Progenitor cell of endocrine pancreas (in vitro differentiated cells): ENCODE data around the gene DPCD. TPM values are rescaled to one million over a fixed set of nuclear protein-coding genes. Genes with fewer than 3 reads are reported as not detected.

ENCODE experiments used
- DNase-seq: peaks from one replicate; pipeline ENCODE4 v3.0.0; 2021; ENCODE audit warnings: low spot score; ENCODE audit not compliant: unreplicated experiment
- H3K27ac Mint-ChIP-seq: 2 replicates; pipeline ENCODE4 v1.8.0; 2021; ENCODE audit warnings: mild to moderate bottlenecking, moderate library complexity, mixed read lengths
- H3K27me3 Mint-ChIP-seq: 2 replicates; pipeline ENCODE4 v1.8.0; 2021; ENCODE audit warnings: mixed read lengths
- H3K36me3 Mint-ChIP-seq: 2 replicates; pipeline ENCODE4 v1.8.0; 2022; ENCODE audit warnings: mixed read lengths; ENCODE audit not compliant: insufficient read depth
- H3K4me1 Mint-ChIP-seq: 2 replicates; pipeline ENCODE4 v1.8.0; 2021; ENCODE audit warnings: low read depth, mixed read lengths
- H3K4me3 Mint-ChIP-seq: 2 replicates; pipeline ENCODE4 v1.8.0; 2021; ENCODE audit warnings: low read depth, mild to moderate bottlenecking, moderate library complexity, mixed read lengths
- H3K9me3 Mint-ChIP-seq: 2 replicates; pipeline ENCODE4 v1.8.0; 2021; ENCODE audit warnings: low read depth, mixed read lengths
- total RNA-seq: library from RNA; stranded (reverse); gene quantifications from 2 replicates; pipeline ENCODE4 v1.2.1, GENCODE V29; 2021
- TF ChIP-seq, protein P1 (sequence below): fragments of 200-600 bp; sonication (generic); IDR thresholded peaks from one replicate; pipeline ENCODE4 v1.5.0; 2021; ENCODE audit warnings: antibody characterized with exemption, mild to moderate bottlenecking; ENCODE audit not compliant: unreplicated experiment

Gene DPCD
- total RNA-seq, 1 donor from 2014 or later = 27.4 TPM

DNA sequence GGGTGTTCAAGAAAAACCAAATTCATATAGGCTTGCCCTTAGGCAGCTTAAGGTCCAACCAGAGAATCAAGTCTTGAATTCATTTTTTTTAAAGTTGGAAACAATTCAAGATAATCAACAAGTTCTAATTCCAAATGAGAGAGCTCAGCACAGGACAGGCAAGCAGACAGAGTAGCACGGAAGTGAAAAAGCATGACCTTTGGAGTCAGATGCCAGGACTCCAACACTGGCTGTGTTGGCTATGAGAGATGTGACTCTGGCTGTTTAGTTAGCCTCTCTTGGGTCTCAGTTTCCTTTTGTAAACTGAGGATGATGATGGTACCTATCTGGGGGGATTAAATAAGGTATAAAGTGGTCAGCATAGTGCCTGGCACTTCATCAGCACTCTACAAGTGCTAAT is 57.5 kb downstream of the DPCD start:
- no peak for DNase-seq
- Mint-ChIP-seq H3K9me3 (no peaks in the 10 kb centered on the region), H3K4me3 (no peak overlapping the region), H3K36me3 (peaks cover 1% of the 10 kb centered on the region), H3K4me1 (no peaks in the 10 kb centered on the region), H3K27me3 (no peaks in the 10 kb centered on the region), H3K27ac (no peak overlapping the region)
- TF ChIP-seq, protein P1, sequence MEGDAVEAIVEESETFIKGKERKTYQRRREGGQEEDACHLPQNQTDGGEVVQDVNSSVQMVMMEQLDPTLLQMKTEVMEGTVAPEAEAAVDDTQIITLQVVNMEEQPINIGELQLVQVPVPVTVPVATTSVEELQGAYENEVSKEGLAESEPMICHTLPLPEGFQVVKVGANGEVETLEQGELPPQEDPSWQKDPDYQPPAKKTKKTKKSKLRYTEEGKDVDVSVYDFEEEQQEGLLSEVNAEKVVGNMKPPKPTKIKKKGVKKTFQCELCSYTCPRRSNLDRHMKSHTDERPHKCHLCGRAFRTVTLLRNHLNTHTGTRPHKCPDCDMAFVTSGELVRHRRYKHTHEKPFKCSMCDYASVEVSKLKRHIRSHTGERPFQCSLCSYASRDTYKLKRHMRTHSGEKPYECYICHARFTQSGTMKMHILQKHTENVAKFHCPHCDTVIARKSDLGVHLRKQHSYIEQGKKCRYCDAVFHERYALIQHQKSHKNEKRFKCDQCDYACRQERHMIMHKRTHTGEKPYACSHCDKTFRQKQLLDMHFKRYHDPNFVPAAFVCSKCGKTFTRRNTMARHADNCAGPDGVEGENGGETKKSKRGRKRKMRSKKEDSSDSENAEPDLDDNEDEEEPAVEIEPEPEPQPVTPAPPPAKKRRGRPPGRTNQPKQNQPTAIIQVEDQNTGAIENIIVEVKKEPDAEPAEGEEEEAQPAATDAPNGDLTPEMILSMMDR = no peak

DNA sequence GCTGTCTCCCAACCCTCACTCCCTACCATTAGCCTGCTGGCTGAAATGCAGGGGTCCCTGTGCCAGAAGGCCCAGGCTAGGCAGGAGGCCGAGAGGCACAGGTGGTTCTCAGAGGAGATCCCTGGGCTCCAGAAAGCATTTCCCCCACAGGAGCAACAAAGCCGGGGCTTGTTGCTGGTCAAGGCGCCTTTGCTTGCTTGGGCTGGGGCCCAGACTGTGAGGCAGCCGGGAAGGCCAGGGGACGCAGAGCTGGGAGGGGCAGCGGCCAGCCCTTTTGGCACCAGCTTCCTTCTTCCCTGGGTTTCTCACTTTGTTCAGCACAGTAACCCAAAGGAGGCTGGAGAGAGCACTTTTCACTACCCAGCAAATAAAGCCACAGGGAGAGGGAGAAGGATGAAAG is 58.2 kb downstream of the DPCD start:
- H3K4me3 Mint-ChIP-seq = no peak overlapping the region
- H3K36me3 Mint-ChIP-seq = peaks cover under 1% of the 10 kb centered on the region
- DNase-seq = no peak
- TF ChIP-seq, protein P1 = no peak
- no peaks in the 10 kb centered on the region for H3K27me3 Mint-ChIP-seq
- no peaks in the 10 kb centered on the region for H3K9me3 Mint-ChIP-seq
- H3K4me1 Mint-ChIP-seq = no peaks in the 10 kb centered on the region
- H3K27ac Mint-ChIP-seq = no peak overlapping the region

DNA sequence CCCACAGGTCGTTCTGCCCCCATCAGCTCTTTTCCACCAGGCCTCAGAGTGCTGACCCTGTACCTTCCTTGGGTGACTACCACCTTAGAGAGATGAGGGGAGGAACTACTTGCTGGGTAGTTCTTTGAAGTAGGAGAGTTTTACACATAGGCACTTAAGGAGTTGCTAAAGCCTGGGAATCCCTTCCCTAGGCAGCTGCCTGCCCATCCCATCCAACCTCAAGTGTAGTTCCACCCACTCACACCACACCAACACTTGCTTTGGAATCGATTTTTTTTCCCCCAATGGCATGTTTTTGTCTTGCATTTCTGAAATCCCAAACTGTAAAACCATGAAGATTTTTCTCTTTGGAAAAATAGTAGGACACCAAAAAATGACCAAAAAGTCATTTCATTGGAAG is 59.1 kb downstream of the DPCD start:
- H3K27me3 Mint-ChIP-seq = no peaks in the 10 kb centered on the region
- DNase-seq = no peak
- TF ChIP-seq, protein P1 = no peak
- no peaks in the 10 kb centered on the region for H3K9me3 Mint-ChIP-seq
- no peak overlapping the region for H3K4me3 Mint-ChIP-seq
- no peak overlapping the region for H3K27ac Mint-ChIP-seq
- H3K4me1 Mint-ChIP-seq = no peaks in the 10 kb centered on the region
- no peaks in the 10 kb centered on the region for H3K36me3 Mint-ChIP-seq

DNA sequence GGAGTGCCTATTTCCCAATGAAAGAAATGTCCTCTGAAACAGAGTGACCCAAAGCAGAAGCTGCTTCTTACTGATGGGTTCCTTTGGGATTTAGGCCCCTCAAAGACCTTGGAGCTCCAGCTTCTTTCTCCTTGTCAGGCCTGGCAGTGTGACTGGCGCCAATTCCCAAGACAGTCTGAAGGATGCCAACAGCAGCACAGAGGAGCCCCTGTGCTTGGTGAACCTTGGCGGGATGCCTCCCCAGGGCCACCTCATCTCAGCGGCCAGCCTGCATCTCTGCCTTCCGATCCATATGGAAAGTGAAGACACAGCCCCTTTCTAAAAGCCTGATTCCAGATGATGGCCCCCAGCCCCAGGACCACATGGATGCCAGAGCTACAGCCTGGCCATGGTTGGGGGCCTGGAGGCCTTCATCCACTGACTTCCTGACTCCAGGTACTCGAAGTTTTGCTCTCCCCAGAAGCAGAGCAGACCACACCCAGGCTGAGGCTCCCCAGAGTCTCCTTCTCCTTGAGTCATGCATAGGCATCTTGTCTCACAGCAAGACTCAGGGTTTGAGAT is 61.5 kb downstream of the DPCD start:
- Mint-ChIP-seq H3K27ac (no peak overlapping the region), H3K4me3 (no peak overlapping the region), H3K27me3 (no peaks in the 10 kb centered on the region), H3K9me3 (no peaks in the 10 kb centered on the region), H3K36me3 (no peaks in the 10 kb centered on the region), H3K4me1 (no peaks in the 10 kb centered on the region)
- DNase-seq = no peak
- TF ChIP-seq, protein P1 = no peak

DNA sequence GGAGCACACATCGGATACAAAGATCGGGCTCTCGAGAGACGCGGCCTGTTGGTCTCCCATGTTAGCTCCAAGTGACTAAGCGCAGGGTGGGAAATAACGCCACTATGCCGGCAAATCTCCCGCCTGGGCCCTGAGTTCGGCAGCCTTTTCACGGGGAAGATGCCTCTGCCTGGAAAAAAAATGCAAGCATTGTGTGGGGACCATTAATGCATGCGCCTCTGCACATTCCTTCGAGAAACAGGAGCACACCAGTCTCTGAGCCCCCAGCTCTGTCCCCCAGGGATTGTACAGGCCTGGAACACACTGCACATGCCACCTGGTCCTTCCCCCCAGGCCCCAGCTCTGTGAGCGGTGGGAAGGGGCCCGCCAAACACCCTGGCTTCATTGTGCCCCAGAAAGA is 62.7 kb downstream of the DPCD start:
- Mint-ChIP-seq H3K9me3 (no peaks in the 10 kb centered on the region), H3K4me3 (no peak overlapping the region), H3K27me3 (no peaks in the 10 kb centered on the region), H3K36me3 (peaks cover 5% of the 10 kb centered on the region), H3K4me1 (no peaks in the 10 kb centered on the region), H3K27ac (no peak overlapping the region)
- no peak for DNase-seq
- TF ChIP-seq, protein P1 = no peak
